PC-3 (cell line): ENCODE data around the gene RASAL1. TPM values are rescaled to one million over a fixed set of nuclear protein-coding genes. Genes with fewer than 3 reads are reported as not detected.

ENCODE experiments used
- ATAC-seq: fragments of 200-7000 bp; cut with Tn5 transposase; 2 replicates; pipeline ENCODE4 v1.9.1; 2020; ENCODE audit warnings: mild to moderate bottlenecking, moderate library complexity
- BruUV-seq: library from RNA; stranded (reverse); fragments of 400-500 nt; replicated peaks from 2 replicates; lab custom pipeline; 2021; lab: Mats Ljungman, UMichigan
- CTCF ChIA-PET: fragments of 300-600 bp; sonication (Branson Sonifier 250); formaldehyde crosslinking; loops from one replicate; lab custom pipeline; 2022; ENCODE audit warnings: antibody characterized with exemption; lab: Charles Lee
- POLR2A ChIA-PET: fragments of 300-600 bp; sonication (Branson Sonifier 250); formaldehyde crosslinking; loops from one replicate; lab custom pipeline; 2022; ENCODE audit warnings: antibody characterized with exemption; ENCODE audit not compliant: unreplicated experiment; lab: Charles Lee
- DNase-seq: peaks from one replicate; pipeline ENCODE4 v3.0.0-alpha.2; 2015
- H2AFZ ChIP-seq: fragments of 300-600 bp; sonication (generic); 2 replicates; pipeline ENCODE4 v1.6.0; 2016; ENCODE audit warnings: antibody characterized with exemption, low read length
- H3F3A ChIP-seq: fragments of 300-600 bp; sonication (generic); one replicate; pipeline ENCODE4 v1.6.0; 2017; ENCODE audit warnings: antibody characterized with exemption, low read length, control low read depth, mild to moderate bottlenecking; ENCODE audit not compliant: unreplicated experiment
- H3K27ac ChIP-seq: fragments of 300-600 bp; sonication (generic); 2 replicates; pipeline ENCODE4 v1.5.1; 2016; ENCODE audit warnings: mild to moderate bottlenecking, low read length
- H3K27me3 ChIP-seq: fragments of 300-600 bp; sonication (generic); 2 replicates; pipeline ENCODE4 v1.6.1; 2016; ENCODE audit warnings: low read length, mixed read lengths
- H3K36me3 ChIP-seq: fragments of 300-600 bp; sonication (generic); 2 replicates; pipeline ENCODE4 v1.6.1; 2016; ENCODE audit warnings: low read depth, mixed run types, low read length, mixed read lengths
- H3K4me1 ChIP-seq: fragments of 300-600 bp; sonication (generic); 2 replicates; pipeline ENCODE4 v1.5.1; 2016; ENCODE audit warnings: low read length; ENCODE audit not compliant: insufficient read depth
- H3K4me2 ChIP-seq: fragments of 300-600 bp; sonication (generic); 2 replicates; pipeline ENCODE4 v1.6.0; 2016; ENCODE audit warnings: low read length
- H3K4me3 ChIP-seq: fragments of 300-600 bp; sonication (generic); 2 replicates; pipeline ENCODE4 v1.5.1; 2016; ENCODE audit warnings: mild to moderate bottlenecking, low read length, mixed read lengths
- H3K79me2 ChIP-seq: fragments of 300-600 bp; sonication (generic); 2 replicates; pipeline ENCODE4 v1.6.1; 2017; ENCODE audit warnings: low read length, mixed read lengths
- H3K9ac ChIP-seq: fragments of 300-600 bp; sonication (generic); 2 replicates; pipeline ENCODE4 v1.6.0; 2016; ENCODE audit warnings: mild to moderate bottlenecking, low read length
- H3K9me2 ChIP-seq: fragments of 300-600 bp; sonication (generic); replicated peaks from 2 replicates; pipeline ENCODE4 v1.6.1; 2016; ENCODE audit warnings: mixed run types, low read length, mixed read lengths
- H3K9me3 ChIP-seq: fragments of 300-600 bp; sonication (generic); 2 replicates; pipeline ENCODE4 v1.6.1; 2016; ENCODE audit warnings: low read length, mixed read lengths
- H4K20me1 ChIP-seq: fragments of 300-600 bp; sonication (generic); 2 replicates; pipeline ENCODE4 v1.6.1; 2016; ENCODE audit warnings: low read length, mixed read lengths
- EZH2 ChIP-seq: fragments of 300-600 bp; sonication (generic); IDR thresholded peaks from one replicate; pipeline ENCODE4 v1.6.1; 2017; ENCODE audit warnings: antibody characterized with exemption, mild to moderate bottlenecking, low read length; ENCODE audit not compliant: unreplicated experiment
- EZH2phosphoT487 ChIP-seq: fragments of 300-600 bp; sonication (generic); IDR thresholded peaks from 2 replicates; pipeline ENCODE4 v1.6.1; 2018; ENCODE audit warnings: mild to moderate bottlenecking, antibody characterized with exemption, low read length, borderline replicate concordance
- intact Hi-C: fragments of 100-400 bp; cut with micrococcal nuclease; formaldehyde crosslinking; loops from 2 replicates; pipeline ENCODE4 v1.9.0; 2023
- total RNA-seq: library from RNA; depleted of rRNA; stranded (reverse); fragments of >200 nt; gene quantifications from 2 replicates; pipeline ENCODE4 v1.2.3, GENCODE V29; 2014
- TF ChIP-seq, protein P1 (sequence below): fragments of 300-600 bp; sonication (generic); conservative IDR thresholded peaks from 2 replicates; pipeline ENCODE4 v1.5.1; 2017; ENCODE audit warnings: antibody characterized with exemption, low read depth, mild to moderate bottlenecking, low read length

RASAL1 gene
- total RNA-seq, 1 experiment from 2014 or later, result 0.66 TPM

GRCh38 chr12:113103756-113104450, 31.7 kb downstream of the RASAL1 start:
- H3F3A ChIP-seq, result no peaks in the 10 kb centered on the region
- ATAC-seq, result peak; percentile 72
- CTCF ChIA-PET, result interaction anchor here (1.2 kb wide), 1 partner anchor 49 kb away, joined by 4 read pairs; no protein-coding TSS in a partner anchor
- H4K20me1 ChIP-seq, result no peaks in the 10 kb centered on the region
- H3K36me3 ChIP-seq, result no peaks in the 10 kb centered on the region
- H3K9ac ChIP-seq, result no peak overlapping the region
- peak overlapping the region; percentile 54 for H2AFZ ChIP-seq
- peak overlapping the region; percentile 78 for H3K4me2 ChIP-seq
- DNase-seq, result peak; percentile 47
- H3K9me3 ChIP-seq, result no peaks in the 10 kb centered on the region
- POLR2A ChIA-PET, result interaction anchor here (0.5 kb wide), 1 partner anchor 78 kb away, joined by 3 read pairs; no protein-coding TSS in a partner anchor
- H3K79me2 ChIP-seq, result no peaks in the 10 kb centered on the region
- H3K27me3 ChIP-seq, result no peaks in the 10 kb centered on the region
- H3K27ac ChIP-seq, result no peak overlapping the region
- 0 out of 2 replicates have a peak, but pooled peaks cover 4% of the 10 kb centered on the region for H3K4me1 ChIP-seq
- BruUV-seq, result no TSS peak
- intact Hi-C loops, result no loop called here
- H3K4me3 ChIP-seq, result peak overlapping the region; percentile 52
- TF ChIP-seq, protein P1, sequence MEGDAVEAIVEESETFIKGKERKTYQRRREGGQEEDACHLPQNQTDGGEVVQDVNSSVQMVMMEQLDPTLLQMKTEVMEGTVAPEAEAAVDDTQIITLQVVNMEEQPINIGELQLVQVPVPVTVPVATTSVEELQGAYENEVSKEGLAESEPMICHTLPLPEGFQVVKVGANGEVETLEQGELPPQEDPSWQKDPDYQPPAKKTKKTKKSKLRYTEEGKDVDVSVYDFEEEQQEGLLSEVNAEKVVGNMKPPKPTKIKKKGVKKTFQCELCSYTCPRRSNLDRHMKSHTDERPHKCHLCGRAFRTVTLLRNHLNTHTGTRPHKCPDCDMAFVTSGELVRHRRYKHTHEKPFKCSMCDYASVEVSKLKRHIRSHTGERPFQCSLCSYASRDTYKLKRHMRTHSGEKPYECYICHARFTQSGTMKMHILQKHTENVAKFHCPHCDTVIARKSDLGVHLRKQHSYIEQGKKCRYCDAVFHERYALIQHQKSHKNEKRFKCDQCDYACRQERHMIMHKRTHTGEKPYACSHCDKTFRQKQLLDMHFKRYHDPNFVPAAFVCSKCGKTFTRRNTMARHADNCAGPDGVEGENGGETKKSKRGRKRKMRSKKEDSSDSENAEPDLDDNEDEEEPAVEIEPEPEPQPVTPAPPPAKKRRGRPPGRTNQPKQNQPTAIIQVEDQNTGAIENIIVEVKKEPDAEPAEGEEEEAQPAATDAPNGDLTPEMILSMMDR, result no peak
- TF ChIP-seq EZH2phosphoT487 (no peak), EZH2 (no peak)
- no peaks in the 10 kb centered on the region for H3K9me2 ChIP-seq

GRCh38 chr12:113102811-113103210, 32.8 kb downstream of the RASAL1 start:
- Histone ChIP-seq H3K9ac (no peak overlapping the region), H3K27ac (no peak overlapping the region), H3K79me2 (no peaks in the 10 kb centered on the region), H4K20me1 (no peaks in the 10 kb centered on the region), H3K27me3 (no peaks in the 10 kb centered on the region), H3K9me2 (no peaks in the 10 kb centered on the region), H3K36me3 (no peaks in the 10 kb centered on the region), H3F3A (no peaks in the 10 kb centered on the region), H3K4me1 (0 out of 2 replicates have a peak, but pooled peaks cover 4% of the 10 kb centered on the region), H3K4me2 (no peak overlapping the region), H3K9me3 (no peaks in the 10 kb centered on the region), H2AFZ (no peak overlapping the region), H3K4me3 (no peak overlapping the region)
- ChIA-PET CTCF (no interaction called here), POLR2A (interaction anchor here (0.5 kb wide), 1 partner anchor 10 kb away, joined by 4 read pairs; no protein-coding TSS in a partner anchor)
- intact Hi-C loops, result no loop called here
- TF ChIP-seq, protein P1, result no peak
- TF ChIP-seq EZH2 (no peak), EZH2phosphoT487 (no peak)
- no TSS peak for BruUV-seq
- DNase-seq (no peak), ATAC-seq (no peak)

DNA sequence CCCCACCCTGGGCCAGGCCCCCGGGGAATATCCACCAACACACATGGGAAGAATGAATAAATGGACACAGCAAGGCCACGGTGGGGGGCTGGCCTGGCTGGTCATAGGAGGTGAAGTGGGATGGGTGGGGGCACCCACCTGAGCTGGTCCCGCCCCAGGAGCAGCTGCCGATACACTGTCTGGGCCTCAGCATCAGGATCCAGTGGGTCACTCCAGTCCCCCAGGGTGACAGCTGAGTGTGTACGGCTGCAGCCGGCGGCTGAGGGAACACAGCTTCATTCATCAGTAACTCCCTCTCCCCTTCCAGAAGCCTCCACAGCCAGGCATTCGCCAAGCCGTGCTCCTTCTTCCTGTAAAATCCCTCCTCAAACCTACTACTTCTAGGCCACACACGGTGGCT, 33.8 kb downstream of the RASAL1 start:
- no peak overlapping the region for H3K9ac ChIP-seq
- TF ChIP-seq EZH2phosphoT487 (no peak), EZH2 (no peak)
- no peaks in the 10 kb centered on the region for H3K9me2 ChIP-seq
- ATAC-seq, result no peak
- ChIA-PET CTCF (no interaction called here), POLR2A (no interaction called here)
- BruUV-seq, result no TSS peak
- H4K20me1 ChIP-seq, result no peaks in the 10 kb centered on the region
- no peaks in the 10 kb centered on the region for H3K9me3 ChIP-seq
- 0 out of 2 replicates have a peak, but pooled peaks cover 4% of the 10 kb centered on the region for H3K4me1 ChIP-seq
- no peak overlapping the region for H3K4me3 ChIP-seq
- no peak overlapping the region for H3K4me2 ChIP-seq
- H3K36me3 ChIP-seq, result no peaks in the 10 kb centered on the region
- H3K27me3 ChIP-seq, result no peaks in the 10 kb centered on the region
- H2AFZ ChIP-seq, result no peak overlapping the region
- no peaks in the 10 kb centered on the region for H3F3A ChIP-seq
- no peaks in the 10 kb centered on the region for H3K79me2 ChIP-seq
- DNase-seq, result no peak
- H3K27ac ChIP-seq, result no peak overlapping the region
- intact Hi-C loops, result no loop called here
